Fibroblast of villous mesenchyme (primary cell): Measurements from ENCODE around the gene CACNA1C. TPM values are rescaled to one million over a fixed set of nuclear protein-coding genes. Genes with fewer than 3 reads are reported as not detected.

ENCODE experiments used
- DNase-seq: peaks from one replicate; pipeline ENCODE4 v3.0.0-alpha.2; 2010; ENCODE audit warnings: low read depth
- H3K4me3 ChIP-seq: 2 replicates; pipeline ENCODE4 v1.5.1; 2011; ENCODE audit warnings: low read depth, mild to moderate bottlenecking, low read length
- total RNA-seq: library from RNA; depleted of rRNA; stranded (reverse); fragments of >200 nt; gene quantifications from 2 replicates; pipeline ENCODE4 v1.2.3, GENCODE V29; 2012
- TF ChIP-seq, protein P1 (sequence below): IDR thresholded peaks from 2 replicates; pipeline ENCODE4 v1.5.1; 2012; ENCODE audit warnings: low read depth, mild to moderate bottlenecking, low read length; ENCODE audit not compliant: insufficient read depth

The CACNA1C gene
- total RNA-seq, 1 donor, result 11.7 TPM

GRCh38 chr12:2504577-2504976 is 451.8 kb downstream of the CACNA1C start:
- no peak for DNase-seq
- H3K4me3 ChIP-seq, result no peak overlapping the region
- TF ChIP-seq, protein P1, sequence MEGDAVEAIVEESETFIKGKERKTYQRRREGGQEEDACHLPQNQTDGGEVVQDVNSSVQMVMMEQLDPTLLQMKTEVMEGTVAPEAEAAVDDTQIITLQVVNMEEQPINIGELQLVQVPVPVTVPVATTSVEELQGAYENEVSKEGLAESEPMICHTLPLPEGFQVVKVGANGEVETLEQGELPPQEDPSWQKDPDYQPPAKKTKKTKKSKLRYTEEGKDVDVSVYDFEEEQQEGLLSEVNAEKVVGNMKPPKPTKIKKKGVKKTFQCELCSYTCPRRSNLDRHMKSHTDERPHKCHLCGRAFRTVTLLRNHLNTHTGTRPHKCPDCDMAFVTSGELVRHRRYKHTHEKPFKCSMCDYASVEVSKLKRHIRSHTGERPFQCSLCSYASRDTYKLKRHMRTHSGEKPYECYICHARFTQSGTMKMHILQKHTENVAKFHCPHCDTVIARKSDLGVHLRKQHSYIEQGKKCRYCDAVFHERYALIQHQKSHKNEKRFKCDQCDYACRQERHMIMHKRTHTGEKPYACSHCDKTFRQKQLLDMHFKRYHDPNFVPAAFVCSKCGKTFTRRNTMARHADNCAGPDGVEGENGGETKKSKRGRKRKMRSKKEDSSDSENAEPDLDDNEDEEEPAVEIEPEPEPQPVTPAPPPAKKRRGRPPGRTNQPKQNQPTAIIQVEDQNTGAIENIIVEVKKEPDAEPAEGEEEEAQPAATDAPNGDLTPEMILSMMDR, result no peak

- TF ChIP-seq, protein P1, result no peak
- H3K4me3 ChIP-seq, result no peak overlapping the region
- DNase-seq, result no peak
These were observed 455.0 kb downstream of the CACNA1C start for GRCh38 chr12:2507814-2508213.

- DNase-seq, result no peak
- H3K4me3 ChIP-seq, result no peak overlapping the region
- TF ChIP-seq, protein P1, result no peak
These were observed 456.4 kb downstream of the CACNA1C start for GRCh38 chr12:2509137-2509536.

GRCh38 chr12:2510045-2510444 is 457.3 kb downstream of the CACNA1C start:
- no peak overlapping the region for H3K4me3 ChIP-seq
- no peak for DNase-seq
- TF ChIP-seq, protein P1, result no peak

DNA sequence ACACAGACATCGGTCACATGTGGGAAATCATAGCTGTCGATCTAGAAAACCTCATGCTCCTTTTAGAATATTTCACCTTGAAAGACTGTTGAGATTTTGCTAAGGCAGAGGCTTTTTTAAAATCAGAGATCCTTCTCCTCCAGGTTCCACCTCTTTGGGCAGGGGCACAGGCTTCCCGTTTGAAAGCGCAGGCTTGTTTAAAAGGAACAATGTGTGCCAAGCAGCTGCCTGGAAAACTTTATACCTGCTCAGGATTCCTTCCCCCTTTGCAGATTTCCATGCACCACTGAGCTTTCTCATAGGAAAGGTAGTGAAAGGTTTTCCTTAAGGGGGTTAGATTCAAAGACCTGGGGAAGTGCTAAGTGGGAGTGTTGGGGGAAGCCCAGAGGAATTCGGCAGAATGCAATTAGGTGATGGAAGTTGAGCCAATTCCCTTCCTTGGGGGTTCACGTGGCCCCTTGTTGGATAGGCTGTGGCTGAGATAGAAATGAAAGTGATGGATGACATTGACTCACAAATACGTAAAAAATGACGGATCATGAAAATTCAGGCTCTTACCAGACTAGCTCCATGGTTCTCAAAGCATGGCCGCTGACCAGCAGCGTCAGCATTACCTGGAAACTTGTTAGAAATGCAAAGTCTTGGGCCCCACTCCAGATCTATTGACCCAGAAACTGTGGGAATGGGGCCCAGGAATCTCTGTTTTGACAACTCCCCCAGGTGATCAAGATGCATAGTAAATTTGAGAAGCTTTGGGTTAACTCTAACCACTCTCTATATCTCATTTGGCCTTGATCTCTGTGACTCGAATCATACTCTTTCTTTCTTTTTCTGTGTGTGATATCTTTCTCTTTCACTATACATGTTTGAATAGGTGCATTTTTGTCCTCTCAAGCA is 460.6 kb downstream of the CACNA1C start:
- DNase-seq, result no peak
- H3K4me3 ChIP-seq, result no peak overlapping the region
- TF ChIP-seq, protein P1, result no peak

- no peak overlapping the region for H3K4me3 ChIP-seq
- TF ChIP-seq, protein P1, result no peak
- no peak for DNase-seq
These were observed 461.2 kb downstream of the CACNA1C start for GRCh38 chr12:2514038-2514340.
